DMS 273 treated with DMSO at 0.1 percent for 48 hours (cell line): ENCODE measurements around the gene SHISAL2A.

Experiments used
- DNase-seq: peaks from one replicate; lab custom pipeline; 2025; lab: John Stamatoyannopoulos, UW

The SHISAL2A gene

GRCh38 chr1:52632732-52633290 lies at the start of gene SHISAL2A:
SHISAL2A (plus strand) TSS chr1:52633168; CDS start chr1:52633494, 326 bp downstream.
- DNase-seq = no peak

DNA sequence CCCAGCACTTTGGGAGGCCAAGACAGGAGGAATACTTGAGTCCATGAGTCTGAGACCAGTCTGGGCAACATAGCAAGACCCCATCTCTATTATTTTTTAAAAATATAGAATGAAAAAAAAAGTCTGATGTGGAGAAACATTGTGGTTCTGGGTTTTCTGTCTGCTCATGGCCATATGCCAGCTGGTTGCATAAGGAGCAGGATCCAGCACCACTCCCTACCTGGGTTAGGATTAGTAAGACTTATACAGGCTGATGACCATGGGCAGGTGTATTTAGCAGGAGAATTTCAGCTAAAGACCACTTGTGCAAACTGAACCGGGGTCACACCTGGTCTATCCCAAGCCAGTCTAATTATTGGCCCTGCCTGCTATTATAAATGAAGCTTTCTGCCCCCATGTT lies 47.5 kb upstream of the SHISAL2A start:
- no peak for DNase-seq

- no peak for DNase-seq
These were observed 44.9 kb upstream of the SHISAL2A start for GRCh38 chr1:52588027-52588426.

- DNase-seq = no peak
These were observed 44.4 kb upstream of the SHISAL2A start for GRCh38 chr1:52588535-52588934.

GRCh38 chr1:52590266-52590665 lies 42.7 kb upstream of the SHISAL2A start:
- DNase-seq = no peak

GRCh38 chr1:52592637-52593323 lies 40.2 kb upstream of the SHISAL2A start:
- no peak for DNase-seq

DNA sequence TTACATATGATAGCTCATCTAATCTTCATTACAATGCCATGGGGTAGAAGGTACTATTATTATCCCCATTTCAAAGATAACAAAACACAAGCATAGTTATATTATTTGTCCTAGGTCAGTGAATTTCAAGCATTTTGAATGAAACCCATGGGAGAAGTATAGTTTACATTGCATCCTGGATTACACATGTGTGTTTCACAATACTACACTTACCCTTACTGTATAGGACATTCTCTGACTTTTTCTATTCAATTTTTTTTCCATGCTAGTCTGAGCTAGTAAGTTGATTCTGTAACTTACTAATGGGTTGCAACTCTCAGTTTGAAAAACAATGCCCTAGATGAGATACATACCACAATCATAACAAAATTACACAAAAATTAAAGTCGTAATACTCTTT lies 39.5 kb upstream of the SHISAL2A start:
- no peak for DNase-seq

GRCh38 chr1:52595061-52595460 lies 37.9 kb upstream of the SHISAL2A start:
- no peak for DNase-seq

DNA sequence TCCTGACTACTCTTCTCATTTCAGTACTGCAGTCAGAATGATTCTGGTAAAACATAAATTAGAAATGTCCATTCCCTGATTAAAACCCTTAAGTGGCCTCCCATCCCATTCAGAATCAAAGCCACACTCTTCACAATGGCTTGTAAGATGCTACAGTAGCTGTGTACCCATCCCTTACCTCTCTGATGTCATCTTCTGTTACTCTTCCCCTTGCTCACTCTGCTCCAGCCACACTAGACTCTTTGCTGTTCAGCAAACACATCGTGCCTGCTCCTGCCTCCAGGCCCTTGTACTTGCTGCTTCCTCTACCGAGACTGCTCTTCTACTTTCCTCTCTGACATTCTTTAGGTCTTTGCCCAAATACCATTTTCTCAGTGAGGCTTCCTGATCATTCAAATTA lies 35.1 kb upstream of the SHISAL2A start:
- DNase-seq = no peak

DNA sequence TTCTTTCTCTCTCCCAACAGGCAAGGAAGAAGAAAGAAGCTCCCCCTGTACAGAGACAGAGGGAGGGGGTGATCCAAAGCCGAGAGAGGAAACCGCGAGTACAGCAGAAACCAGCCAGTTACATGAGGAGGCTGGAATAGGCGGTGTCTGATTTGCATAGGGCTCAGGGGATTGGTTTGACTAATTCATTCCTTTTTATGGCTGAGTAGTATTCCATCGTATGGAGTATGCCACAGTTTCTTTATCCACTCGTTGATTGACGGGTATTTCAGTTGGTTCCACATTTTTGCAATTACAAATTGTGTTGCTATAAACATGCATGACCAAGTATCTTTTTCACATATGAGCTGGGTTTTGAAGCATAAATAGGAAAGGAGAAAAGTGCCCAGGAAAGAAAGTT lies 34.2 kb upstream of the SHISAL2A start:
- no peak for DNase-seq

- DNase-seq = no peak
These were observed 33.7 kb upstream of the SHISAL2A start for GRCh38 chr1:52599236-52599635.

DNA sequence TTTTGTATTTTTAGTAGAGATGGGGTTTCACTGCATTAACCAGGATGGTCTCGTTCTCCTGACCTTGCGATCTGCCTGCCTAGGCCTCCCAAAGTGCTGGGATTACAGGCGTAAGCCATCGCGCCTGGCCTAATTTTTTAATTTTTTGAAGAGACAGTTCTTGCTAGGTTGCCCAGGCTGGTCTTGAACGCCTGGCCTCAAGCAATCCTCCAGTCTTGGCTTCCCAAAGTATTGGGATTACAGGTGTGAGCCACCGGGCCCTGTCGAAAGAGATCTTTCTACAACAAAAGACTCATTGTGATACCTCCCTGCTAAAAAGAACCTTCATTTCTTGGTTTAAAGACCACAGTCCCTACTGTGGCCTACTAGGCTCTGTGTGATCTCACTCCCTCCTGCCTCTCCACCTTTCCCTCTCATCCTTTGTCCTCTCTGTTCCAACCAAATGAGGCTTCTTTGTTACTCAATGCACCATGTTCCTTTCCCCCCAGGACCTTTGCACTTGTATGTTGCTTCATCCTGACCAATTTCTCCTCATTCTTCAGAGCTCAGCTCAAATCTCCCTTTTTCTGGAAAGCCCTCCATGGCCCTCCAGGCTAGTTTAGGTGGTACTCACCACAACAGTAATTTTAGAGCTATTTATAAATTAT lies 32.3 kb upstream of the SHISAL2A start:
- DNase-seq = no peak

DNA sequence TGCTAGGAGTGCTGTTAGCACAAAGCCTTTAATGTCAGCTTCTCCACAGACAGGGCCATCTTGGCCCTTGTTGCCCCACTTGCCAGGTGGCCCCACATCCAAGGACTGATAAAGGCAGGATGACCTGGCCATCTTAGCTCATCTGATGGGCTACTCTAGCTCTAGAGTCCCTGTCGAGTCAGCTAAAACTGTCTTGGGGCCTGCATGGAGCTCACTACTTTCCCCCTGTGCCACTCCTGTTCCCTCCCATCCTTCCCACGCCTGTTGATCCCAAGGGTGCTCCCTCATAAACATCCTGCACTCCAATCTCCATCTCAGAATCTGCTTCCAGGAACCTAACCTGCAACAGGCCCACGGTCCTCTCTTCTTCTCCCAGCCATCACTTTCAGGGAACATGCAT lies 31.4 kb upstream of the SHISAL2A start:
- no peak for DNase-seq

- no peak for DNase-seq
These were observed 30.7 kb upstream of the SHISAL2A start, which contains the start of gene GPX7 for GRCh38 chr1:52601991-52602855. GPX7 (plus strand) TSS chr1:52602371; CDS start chr1:52602410, 39 bp downstream.

DNA sequence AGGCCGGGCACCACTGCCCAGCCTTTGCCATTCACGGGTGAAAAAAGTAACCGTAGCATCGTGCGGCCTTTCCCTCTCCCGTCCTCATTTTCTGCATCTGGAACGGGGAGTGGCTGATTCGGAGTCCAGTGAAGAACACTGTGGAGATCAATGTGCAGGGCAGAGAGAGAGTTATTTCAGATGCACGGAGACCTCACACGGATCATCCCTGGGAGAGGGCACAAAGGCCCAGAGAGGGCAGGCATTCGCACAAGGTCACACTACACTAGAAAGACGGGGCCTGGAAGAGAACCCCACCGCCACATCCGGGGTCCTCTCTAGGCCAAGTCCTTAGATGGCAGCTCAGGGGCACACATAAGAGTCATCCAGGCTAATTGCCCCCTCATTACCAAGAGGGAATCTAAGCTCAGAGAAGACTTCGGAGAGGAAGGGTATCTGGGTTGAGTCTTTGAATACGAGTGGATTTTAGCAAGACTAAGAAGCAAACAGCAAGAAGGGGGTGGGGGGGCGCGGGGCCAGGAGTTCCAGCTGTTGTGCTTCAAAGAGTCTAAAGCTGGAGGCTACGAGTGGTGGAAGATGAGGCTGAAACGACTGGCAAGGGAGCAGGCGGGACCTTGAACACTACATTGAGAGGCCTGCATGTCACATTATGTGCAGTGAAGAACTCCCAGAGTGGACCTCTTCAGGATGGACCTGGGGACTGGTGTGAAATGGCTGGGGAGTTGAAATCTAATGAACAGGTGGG lies 29.9 kb upstream of the SHISAL2A start:
- no peak for DNase-seq

DNA sequence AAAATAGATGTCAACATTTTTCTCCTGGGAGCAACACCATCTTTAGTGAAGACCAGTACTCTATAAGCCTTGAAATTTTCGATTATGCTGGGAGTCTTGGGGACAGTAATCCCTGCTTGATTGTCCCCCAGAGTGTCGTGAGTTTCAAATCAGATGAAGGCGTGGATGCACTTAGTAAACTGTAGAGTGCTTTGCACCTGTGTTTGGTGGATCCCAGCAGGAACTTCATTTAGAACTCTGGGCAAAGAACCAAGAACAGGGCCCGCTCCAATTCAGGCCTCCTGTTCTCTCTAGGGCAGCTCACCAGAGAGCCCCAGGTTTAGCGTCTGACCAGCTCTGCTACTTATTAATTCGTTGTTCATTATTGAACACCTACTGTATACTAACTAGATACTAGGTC lies 29.3 kb upstream of the SHISAL2A start:
- DNase-seq = no peak

GRCh38 chr1:52604063-52604770 lies 28.8 kb upstream of the SHISAL2A start:
- no peak for DNase-seq

DNA sequence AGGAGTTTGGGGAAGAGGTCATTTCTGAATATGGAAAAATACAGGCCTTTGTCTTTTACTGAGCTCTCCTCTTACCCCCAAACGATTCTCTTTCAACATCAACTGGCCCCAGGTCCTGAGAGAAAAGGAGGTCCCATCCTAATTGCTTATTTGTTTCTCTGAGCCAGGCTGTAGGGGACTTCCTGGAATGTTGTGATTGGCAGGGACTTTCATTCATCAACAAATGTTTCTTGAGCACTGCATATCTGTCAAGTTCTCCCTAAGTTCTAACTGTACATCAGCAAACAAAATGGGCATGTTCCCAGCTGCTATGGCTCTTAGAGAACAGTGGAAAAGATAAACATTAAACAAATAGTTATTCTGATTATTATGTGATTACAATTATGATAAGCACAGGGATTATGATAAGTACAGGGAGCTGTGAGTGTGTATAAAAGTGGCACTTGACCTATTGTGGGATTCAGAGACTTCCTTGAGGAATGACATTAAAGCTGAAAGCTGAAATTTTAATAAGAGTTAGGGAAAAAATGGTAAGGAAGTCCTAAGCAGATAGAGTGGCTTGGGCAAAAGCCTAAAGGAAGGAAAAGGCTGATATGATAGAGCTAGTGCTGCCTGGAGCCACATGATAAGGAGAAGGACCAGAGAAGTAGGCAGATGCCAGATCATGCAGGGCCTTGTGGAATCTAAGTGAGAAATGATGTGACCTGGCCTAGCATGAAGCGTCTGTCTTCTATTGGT lies 19.2 kb upstream of the SHISAL2A start:
- no peak for DNase-seq

GRCh38 chr1:52614671-52615070 lies 18.3 kb upstream of the SHISAL2A start:
- DNase-seq = no peak

DNA sequence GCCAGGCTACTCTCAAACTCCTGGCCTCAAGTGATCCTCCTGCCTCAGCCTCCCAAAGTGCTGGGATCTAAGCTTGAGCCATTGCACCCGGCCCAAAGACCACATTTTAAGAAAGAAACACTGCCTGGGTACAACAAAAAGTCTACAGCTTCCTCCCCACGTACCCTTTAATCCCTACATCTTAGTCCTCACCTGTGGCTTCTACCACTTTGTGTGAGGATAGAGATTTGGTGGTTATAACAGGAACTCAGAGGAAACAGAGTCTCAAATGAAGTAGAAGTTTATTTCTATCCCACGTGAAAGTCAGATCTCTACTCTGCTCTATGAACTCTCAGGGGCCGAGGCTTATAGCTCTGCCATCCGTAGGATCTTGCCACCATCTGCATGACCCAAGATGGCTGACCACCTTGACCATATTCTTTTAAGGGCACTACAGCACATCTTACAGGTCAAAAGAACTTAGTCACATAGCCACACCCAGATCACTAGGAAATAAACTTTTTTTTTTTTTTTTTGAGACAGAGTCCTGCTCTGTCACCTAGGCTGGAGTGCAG lies 17.4 kb upstream of the SHISAL2A start:
- no peak for DNase-seq
